ENCODE results near the gene LRP1B. TPM values are rescaled to one million over a fixed set of nuclear protein-coding genes. Genes with fewer than 3 reads are reported as not detected.

The LRP1B gene
- total and polyA plus RNA-seq, 2 of the 8 experiments (the other 6 are each of a cell fraction or from before 2014, with no cell fraction given) = 0.03 TPM; not detected in 1

- H2BK20ac ChIP-seq (ENCODE audit: low read length) = no peak overlapping the region
- no peak overlapping the region for H2BK15ac ChIP-seq (ENCODE audit: low read length)
- no peak overlapping the region for H3K18ac ChIP-seq (ENCODE audit: extremely low read depth, low read length)
- H2BK12ac ChIP-seq (ENCODE audit: low read depth, low read length) = no peak overlapping the region
- H3K56ac ChIP-seq (replicated peaks; ENCODE audit: insufficient read length, low read depth, low read length) = no peak overlapping the region
- H2BK5ac ChIP-seq (ENCODE audit: low read depth, low read length) = no peak overlapping the region
- H3K9ac ChIP-seq (replicated peaks in 1 of 4; ENCODE audit: extremely low read depth in 1 of 4, low read depth in 3 of 4, low read length in 3 of 4) = no peak overlapping the region
- H4K8ac ChIP-seq (ENCODE audit: extremely low read depth, insufficient read depth, low read length) = no peak overlapping the region; the same call in 1 of the 2 replicates
- no peak overlapping the region for H2AK5ac ChIP-seq (ENCODE audit: low read depth, low read length)
- no peak overlapping the region for H3K23ac ChIP-seq (ENCODE audit: insufficient read length)
- no peaks in the 10 kb centered on the region for H3K27me3 ChIP-seq (replicated peaks in 1 of 4; ENCODE audit: control insufficient read depth in 3 of 4, extremely low read depth in 1 of 4, insufficient read depth in 3 of 4, low read length in 3 of 4)
- no peak overlapping the region for H3K27ac ChIP-seq (ENCODE audit: low read depth, low read length)
- DNase-seq (ENCODE audit: low read depth in 1 of 2, low spot score in 2 of 2) (no peak), FAIRE-seq (no peak)
- no peaks in the 10 kb centered on the region for H3K9me3 ChIP-seq (ENCODE audit: insufficient read depth in 2 of 2, low read depth in 1 of 2, low read length in 1 of 2)
- no peak overlapping the region for H4K5ac ChIP-seq (ENCODE audit: insufficient read length, low read depth, low read length)
- no peak overlapping the region for H3K4me3 ChIP-seq (ENCODE audit: extremely low read depth in 1 of 4, insufficient read depth in 2 of 4, low read depth in 3 of 4, low read length in 4 of 4)
- WGBS, 2 experiments (ENCODE audit: extremely low coverage in 1 of 2, insufficient coverage in 1 of 2, insufficient read length in 1 of 2, insufficient replicate concordance in 2 of 2, low coverage in 1 of 2, low lambda C conversion rate in 2 of 2, missing lambda C conversion rate in 1 of 2) = 91% methylated on average over 3 of the region's 3 CpGs; no CpG with 5 or more reads in 1 of the 2 experiments
- H3K14ac ChIP-seq (ENCODE audit: insufficient read length) = no peak overlapping the region
- no peak overlapping the region for H4K91ac ChIP-seq (replicated peaks; ENCODE audit: insufficient read length, low read length)
- CTCF ChIA-PET (ENCODE audit: partially characterized antibody) = interaction anchor here (1.1 to 2.4 kb wide), 3 partner anchors 10 to 297 kb away, joined by 4 to 12 read pairs (median 5); no protein-coding TSS in a partner anchor
- no peak overlapping the region for H3K4ac ChIP-seq (replicated peaks; ENCODE audit: insufficient read length, low read depth, low read length)
- peak overlapping the region; percentile 67; the same call in 1 of the 2 replicates for H2AFZ ChIP-seq (ENCODE audit: low read length)
- 0 out of 7 replicates have a peak, but pooled peaks cover 0 to 2% (median 0%) of the 10 kb centered on the region in 4 experiments for H3K4me1 ChIP-seq (replicated peaks in 1 of 4; ENCODE audit: control insufficient read depth in 3 of 4, insufficient read depth in 4 of 4, low read length in 3 of 4)
- H3K79me2 ChIP-seq (ENCODE audit: control insufficient read depth in 1 of 2, insufficient read depth in 2 of 2, low read length in 2 of 2) = no peaks in the 10 kb centered on the region
- POLR2A ChIA-PET (ENCODE audit: partially characterized antibody) = no interaction called here
- no peak overlapping the region for H2BK120ac ChIP-seq (replicated peaks; ENCODE audit: low read depth, low read length)
- no peaks in the 10 kb centered on the region for H3K23me2 ChIP-seq (ENCODE audit: low read depth, low read length)
- TF ChIP-seq GABPA (IDR thresholded peaks at IDR 0.05; ENCODE audit: borderline replicate concordance, insufficient read depth, low read length) = no peak
- TF ChIP-seq RAD21 (IDR thresholded peaks at IDR 0.05 in 1 of 2, conservative IDR thresholded peaks at IDR 0.05 in 1 of 2; ENCODE audit: low read depth in 2 of 2, low read length in 2 of 2) = peak; percentile 25 to 34; a peak in 2 of 4 replicates
- H3K79me1 ChIP-seq (ENCODE audit: low read depth, low read length) = no peaks in the 10 kb centered on the region
- H3K4me2 ChIP-seq (ENCODE audit: insufficient read depth in 1 of 2, low read depth in 2 of 2, low read length in 2 of 2) = no peak overlapping the region
- H3K36me3 ChIP-seq (ENCODE audit: control insufficient read depth in 2 of 4, insufficient read depth in 4 of 4, low read length in 3 of 4) = no peaks in the 10 kb centered on the region
- H4K20me1 ChIP-seq (replicated peaks in 1 of 2; ENCODE audit: control insufficient read depth in 1 of 2, insufficient read depth in 2 of 2, low read length in 2 of 2) = no peaks in the 10 kb centered on the region
These were observed 1565.1 kb downstream of the LRP1B start for GRCh38 chr2:140565756-140566155.

Measured in H1 (cell line).